Amniotic epithelial cell (primary cell): ENCODE results near the gene PPM1E.
A peak's percentile ranks its signal among the peaks of the same experiment; 100 is the strongest.
"Not testable (repeated sequence)": the region's sequence is repeated elsewhere in the genome, so short reads cannot be mapped to it uniquely, and the experiment has no call there.

Source experiments
- DNase-seq: peaks from one replicate; pipeline ENCODE4 v3.0.0-alpha.2; 2010; ENCODE audit warnings: low read depth

The PPM1E gene

GRCh38 chr17:58947824-58948223, 192.2 kb downstream of the PPM1E start:
- DNase-seq, result no peak

GRCh38 chr17:58954358-58954757, 198.7 kb downstream of the PPM1E start:
- DNase-seq, result not testable (repeated sequence)

GRCh38 chr17:58956997-58957724, 201.5 kb downstream of the PPM1E start:
- no peak for DNase-seq

GRCh38 chr17:58957725-58958073, 202.0 kb downstream of the PPM1E start:
- not testable (repeated sequence) for DNase-seq

- peak; percentile 56 for DNase-seq
Observed at GRCh38 chr17:58960068-58960467, 204.4 kb downstream of the PPM1E start.

GRCh38 chr17:58965221-58965620, 209.6 kb downstream of the PPM1E start:
- no peak for DNase-seq

- DNase-seq, result no peak
Observed at GRCh38 chr17:58966208-58966607, 210.6 kb downstream of the PPM1E start.

GRCh38 chr17:58968426-58969061, 212.9 kb downstream of the PPM1E start:
- DNase-seq, result peak; percentile 40

- DNase-seq, result no peak
Observed at GRCh38 chr17:58969156-58969555, 213.5 kb downstream of the PPM1E start.

- DNase-seq, result no peak
Observed at GRCh38 chr17:58969612-58970011, 214.0 kb downstream of the PPM1E start.

- DNase-seq, result no peak
Observed at GRCh38 chr17:58970609-58971450, 215.2 kb downstream of the PPM1E start.

- DNase-seq, result no peak
Observed at GRCh38 chr17:58974354-58974753, 218.7 kb downstream of the PPM1E start.

GRCh38 chr17:58976541-58976940, 220.9 kb downstream of the PPM1E start:
- DNase-seq, result no peak

GRCh38 chr17:58980706-58981481, 225.2 kb downstream of the PPM1E start:
- DNase-seq, result no peak

- no peak for DNase-seq
Observed at GRCh38 chr17:58982626-58983025, 227.0 kb downstream of the PPM1E start.

GRCh38 chr17:58985367-58985766, 229.7 kb downstream of the PPM1E start:
- DNase-seq, result no peak

- DNase-seq, result no peak
Observed at GRCh38 chr17:58985971-58986370, 230.3 kb downstream of the PPM1E start.

- no peak for DNase-seq
Observed at GRCh38 chr17:58989629-58990028, 234.0 kb downstream of the PPM1E start.

- DNase-seq, result peak; percentile 30
Observed at GRCh38 chr17:58991718-58992331, 236.2 kb downstream of the PPM1E start.

GRCh38 chr17:58993311-58993710, 237.7 kb downstream of the PPM1E start:
- no peak for DNase-seq

- DNase-seq, result no peak
Observed at GRCh38 chr17:58995247-58995940, 239.7 kb downstream of the PPM1E start.
